HG03159 (cell line): ENCODE measurements around the gene MYO18B.

Source experiments
- ATAC-seq: cut with Tn5 transposase; IDR thresholded peaks from one replicate; pipeline ENCODE4 v1.9.1; 2021; ENCODE audit warnings: mild to moderate bottlenecking, moderate library complexity; ENCODE audit not compliant: unreplicated experiment

Gene MYO18B

DNA sequence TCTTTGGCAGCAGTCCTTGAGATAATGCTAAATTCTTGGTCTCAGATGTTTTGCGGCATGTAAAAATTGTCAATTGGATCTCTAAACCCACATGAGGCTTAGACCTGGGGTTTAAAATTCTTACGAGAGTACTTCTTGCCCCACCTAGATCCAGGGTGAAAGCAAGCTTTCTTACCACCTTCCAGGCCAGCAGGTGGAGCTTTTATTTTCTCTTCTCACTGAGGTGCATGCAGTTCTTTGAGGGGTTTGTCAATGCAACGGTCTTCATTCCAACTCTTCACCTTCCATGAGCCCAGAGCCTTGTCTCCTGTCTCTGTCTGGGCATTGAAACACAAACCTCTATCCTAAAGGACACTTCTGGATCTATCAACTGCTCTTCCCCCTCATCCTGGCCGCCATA, 154.1 kb downstream of the MYO18B start:
- ATAC-seq = no peak

DNA sequence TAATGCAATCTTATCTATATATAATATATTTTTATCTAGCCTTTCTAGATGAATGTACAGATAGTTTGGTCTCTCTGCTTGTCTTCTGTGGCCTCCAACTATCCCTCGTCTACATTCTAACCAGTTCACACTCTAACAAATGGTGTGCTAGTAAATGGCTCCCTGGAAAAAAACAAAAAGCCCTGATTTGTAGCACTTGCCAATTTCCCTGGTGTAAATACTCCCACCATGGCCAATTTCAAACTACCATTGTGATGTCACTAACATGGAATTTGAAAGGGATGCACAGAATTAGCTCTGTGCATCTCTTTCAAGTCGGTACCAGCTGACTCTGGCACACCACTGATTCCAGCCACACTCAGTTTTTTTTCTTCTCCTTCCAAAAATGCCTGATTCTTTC, 154.6 kb downstream of the MYO18B start:
- ATAC-seq = no peak

DNA sequence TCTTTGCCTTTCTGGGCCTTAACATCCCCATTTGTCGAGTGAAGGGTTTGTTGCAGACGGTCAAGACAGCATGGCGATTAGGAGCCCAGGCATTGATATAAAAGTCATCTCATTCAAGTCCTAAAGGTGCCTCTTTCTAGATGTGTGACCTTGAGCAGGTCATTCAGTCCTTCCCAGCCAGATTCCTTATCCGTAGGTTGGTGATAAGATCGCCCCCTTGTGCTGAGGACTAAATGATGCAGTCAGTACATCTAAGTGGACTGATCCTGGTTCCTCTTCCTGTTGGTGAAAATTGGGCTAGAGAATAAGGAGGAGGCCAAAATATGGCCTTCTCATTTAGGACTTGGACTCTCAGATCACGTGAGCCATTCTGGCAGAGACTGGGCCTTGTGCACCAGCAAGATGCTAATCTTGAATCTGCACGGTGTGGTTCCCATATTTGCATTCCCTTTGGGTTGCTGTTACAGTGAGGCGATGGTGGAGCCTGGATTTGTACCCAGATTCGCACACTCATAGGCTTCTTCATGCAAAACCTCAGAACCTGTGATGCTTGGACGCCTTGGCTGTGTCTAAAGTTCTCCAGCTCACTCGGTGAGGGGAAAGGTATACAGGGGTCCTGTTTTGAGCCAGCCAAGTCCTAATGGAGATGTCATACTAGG, 156.8 kb downstream of the MYO18B start:
- ATAC-seq = no peak

DNA sequence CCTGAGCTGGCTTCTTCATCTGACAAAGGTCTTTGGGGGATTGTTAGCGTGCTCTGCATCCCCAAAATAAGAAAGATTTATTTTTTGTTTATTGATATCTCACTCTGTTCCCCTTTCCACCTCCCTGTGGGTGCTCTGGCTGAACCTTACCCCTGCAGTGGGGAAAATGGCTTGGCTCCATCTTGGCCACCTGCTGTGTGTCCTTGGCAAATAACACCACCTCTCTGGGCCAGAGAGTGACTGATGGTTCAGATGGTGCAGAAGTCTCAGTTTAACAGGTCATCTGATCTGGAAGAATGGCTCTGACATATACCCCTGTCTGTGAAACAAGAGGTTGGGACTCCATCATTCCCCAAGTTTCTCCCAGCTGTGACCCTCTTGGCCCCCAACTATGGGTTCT, 157.6 kb downstream of the MYO18B start:
- ATAC-seq = no peak

DNA sequence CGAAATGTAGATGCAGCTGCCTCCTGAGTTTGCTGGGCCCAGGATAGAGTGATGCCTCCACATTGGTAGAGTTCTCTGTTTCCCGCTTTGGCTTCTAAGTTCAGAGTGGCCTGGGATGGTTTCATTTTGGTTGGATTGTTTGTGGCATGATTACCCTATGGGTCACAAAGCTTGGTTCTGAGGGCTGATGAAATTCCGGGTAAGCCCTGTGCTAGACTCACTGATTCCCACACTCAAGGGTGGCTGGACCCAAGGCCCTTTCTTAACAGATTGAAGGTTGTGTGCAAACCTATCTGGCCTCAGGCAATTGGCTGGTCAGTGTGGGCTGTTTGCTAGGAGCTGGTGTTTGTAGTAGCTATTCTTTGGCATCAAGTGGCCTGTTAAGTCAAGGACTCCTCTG, 158.4 kb downstream of the MYO18B start:
- no peak for ATAC-seq

DNA sequence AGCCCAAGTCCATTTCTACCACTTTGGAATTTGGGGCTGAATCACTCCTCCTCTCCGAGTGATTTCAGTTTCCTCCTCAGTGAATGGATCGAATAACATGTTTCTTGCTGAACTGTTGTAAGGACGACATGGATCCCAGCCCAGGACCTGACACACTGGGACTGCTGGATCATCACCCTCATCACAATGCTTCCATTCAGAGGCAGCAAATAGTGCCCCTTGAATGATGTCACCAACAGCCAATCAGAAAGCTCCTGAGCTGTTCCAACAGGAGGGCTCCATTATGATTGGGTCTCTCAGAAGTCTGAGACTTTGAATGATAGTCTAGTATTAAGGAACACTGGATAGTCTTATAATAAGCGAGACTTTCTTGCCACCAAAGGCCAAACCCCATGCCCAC, 158.9 kb downstream of the MYO18B start:
- no peak for ATAC-seq

DNA sequence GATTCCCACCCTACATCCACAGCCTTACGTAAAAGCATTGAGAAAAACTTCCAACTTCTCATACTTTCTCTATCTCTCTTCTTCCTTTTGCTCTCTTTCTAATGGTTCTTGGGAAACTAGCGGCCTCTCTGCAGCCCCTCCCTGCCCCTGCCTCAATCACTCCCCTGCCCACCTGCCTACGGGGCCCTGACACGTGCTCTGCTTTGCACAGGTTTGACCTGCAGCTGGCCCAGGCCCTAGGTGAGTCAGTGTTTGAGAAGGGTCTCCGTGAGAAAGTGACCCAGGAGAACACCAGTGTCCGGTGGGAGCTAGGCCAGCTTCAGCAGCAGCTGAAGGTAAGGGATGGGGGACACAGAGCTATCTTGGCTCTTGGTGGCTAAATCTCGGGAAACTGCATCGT, 160.4 kb downstream of the MYO18B start:
- ATAC-seq = no peak

DNA sequence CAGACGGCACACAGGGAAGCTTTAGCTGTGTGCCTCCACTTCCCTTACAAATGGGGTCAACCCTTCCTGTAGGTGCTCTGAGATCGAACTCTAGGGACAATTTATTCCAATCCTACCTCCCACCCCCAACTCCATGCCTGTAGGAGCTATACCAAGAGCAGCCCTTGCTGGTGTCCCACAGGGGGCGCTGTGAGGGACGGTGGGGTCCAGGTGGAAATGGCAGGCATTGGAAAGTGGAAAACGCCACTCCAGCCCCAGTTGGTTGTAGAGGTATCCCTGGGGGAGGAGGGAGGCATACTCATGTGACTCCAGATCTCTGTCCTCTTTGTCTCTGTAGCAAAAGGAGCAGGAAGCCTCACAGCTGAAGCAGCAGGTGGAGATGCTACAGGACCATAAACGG, 161.3 kb downstream of the MYO18B start:
- ATAC-seq = no peak

DNA sequence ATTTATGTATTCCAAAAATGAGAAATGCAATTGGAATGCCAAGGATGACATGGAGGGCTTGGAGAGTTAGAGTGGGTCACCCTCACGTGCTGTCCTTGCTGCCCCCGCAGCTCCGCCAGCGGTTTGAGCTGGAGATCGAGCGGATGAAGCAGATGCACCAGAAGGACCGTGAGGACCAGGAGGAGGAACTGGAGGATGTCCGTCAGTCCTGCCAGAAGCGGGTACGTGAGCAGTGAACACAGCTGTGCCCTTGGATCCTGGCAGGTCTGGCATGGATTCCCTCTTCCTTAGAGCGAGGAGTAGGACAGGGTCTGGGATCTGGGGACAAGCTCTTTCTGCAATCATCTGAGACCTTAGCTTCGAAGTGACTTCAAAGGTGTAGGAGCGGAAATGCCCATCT, 166.2 kb downstream of the MYO18B start:
- ATAC-seq = no peak

DNA sequence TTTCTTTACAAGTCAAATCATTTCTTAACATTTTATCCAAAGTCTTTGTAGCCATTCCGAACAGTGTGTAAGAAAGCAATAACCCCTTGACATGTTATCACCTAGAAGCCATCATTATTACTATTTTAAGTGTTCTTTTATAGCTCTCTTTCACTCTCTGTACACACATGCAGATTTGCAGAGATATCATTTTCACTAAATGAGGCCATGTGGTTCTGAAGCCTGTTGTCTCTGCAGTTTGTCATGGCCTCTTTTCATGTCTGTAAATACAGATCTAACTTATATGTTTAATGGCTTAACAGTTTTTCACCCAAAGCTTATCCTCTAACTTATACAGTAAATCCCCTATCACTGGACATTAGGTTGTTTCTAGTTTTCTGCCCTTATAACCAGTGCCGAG, 166.8 kb downstream of the MYO18B start:
- no peak for ATAC-seq

DNA sequence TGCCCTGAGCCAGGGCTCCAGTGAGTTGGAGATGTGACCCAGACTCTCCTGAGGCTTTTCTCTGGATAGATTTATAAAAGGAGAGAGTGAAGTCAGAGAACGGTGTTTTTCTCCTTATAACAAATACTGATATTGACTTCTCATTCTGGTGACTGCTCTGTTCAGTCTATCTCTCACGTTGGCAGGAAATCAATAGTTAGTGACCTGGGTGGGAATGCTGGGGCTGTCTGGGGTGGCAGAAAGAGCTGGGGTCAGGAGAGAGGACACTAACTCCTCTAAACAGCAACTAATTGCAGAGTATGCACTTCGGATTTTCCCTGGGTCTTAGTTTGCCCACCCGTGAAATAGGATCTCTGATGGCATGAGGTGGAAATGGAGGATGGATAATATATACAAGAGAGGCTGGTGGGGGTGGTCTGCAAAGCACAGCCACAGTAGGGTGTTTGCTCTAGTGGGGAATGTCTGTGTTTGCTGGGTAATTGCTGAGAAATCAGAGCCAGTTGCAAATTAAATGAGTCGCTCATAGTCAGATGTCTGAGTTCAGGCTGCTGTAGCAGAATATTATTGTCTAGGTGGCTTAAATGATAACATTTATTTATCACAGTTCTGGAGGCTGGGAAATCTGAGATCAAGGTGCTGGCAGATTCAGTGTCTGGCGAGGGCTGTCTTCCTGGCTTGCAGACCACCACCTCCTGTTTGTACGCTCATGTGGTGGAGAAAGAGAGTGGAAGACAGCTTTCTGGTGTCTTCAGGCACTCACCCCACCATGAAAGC, 167.8 kb downstream of the MYO18B start:
- no peak for ATAC-seq

DNA sequence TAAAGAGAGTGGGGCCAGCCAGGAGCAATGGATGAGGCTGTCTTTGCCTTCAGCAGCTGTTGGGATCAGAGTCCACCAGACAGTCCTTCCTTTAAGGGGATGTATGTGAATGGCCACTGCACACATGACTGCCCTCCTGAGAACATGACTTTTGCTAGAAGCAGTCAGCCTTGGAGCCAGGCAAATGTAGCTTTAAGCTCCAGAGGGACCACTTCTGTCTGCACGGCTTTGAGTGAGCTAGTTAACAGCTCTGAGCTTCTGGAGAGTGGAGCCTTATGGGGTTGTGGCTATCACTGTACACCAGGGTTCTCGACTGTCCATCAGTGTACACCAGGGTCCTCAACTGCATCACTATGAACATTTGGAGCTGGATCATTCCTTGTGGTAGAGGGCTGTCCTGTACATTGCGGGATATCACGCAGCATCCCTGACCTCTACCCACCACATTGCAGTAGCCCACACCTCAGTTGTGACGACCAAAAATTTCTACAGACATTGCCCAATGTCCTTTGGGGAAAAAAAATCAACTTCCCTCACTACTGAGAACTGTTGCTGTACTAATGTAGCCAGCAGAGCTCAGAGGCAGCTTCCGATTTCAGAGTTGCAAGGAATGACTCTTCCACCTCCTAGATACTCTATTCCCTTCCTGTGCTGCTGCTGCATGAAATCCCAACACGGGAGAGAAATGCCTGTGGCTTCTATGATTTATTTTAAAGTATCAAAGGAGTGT, 169.4 kb downstream of the MYO18B start:
- ATAC-seq = no peak

DNA sequence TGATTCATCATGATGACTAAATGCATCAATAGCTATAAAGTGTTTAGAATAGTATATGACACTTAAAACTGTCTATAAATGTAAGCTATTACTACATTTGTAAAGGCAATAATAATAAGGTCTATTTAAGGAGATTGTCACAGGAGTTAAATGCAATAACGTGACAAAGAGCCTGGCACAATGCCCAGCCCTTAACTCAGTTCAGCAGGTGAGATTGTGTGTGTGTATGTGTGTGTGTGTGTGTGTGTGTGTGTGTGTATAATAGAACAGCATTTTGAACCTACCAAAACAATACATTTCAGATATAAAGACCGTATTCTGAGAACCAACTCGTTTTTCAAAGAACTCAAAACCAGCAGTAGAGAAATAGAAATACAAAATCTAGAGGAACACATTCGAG, 177.5 kb downstream of the MYO18B start:
- no peak for ATAC-seq

DNA sequence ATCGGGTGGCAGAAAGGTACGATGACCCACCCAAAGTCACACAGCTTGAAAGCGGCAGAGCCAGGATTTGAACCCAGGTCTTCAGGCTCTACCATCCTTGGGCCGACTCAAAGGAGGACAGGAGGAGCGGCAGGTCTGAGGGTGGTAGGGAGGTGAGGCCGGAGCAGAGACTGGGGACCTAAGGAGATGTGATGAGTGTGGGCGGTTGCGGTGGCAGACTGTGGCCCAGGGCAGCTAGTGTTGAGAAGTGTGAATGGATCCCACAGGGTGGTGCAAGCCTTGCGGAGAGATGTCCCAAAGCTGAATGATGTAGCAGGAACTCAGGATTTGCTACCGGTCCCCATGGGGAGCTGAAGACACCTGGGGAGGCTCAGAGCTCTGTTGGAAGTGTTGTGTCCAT, 180.2 kb downstream of the MYO18B start:
- ATAC-seq = no peak

DNA sequence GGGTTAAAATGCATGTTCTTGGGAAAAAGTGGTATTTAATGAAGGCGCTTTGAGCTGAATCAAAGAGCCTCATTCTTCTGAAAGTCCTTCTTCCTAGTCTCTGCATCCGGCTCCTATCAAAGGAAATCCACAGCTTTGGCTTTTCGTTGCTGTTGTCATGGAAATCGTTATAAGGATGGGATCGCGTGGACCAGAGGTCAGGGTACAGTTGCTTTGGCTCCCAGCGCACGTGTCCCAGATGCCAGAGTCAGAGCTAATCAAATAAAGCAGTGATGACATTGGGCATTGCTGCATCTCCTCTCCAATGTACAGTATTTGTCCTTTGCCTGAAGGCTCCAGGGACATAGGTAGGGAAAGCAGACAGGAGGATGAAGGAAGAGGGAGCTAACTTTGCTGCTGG, 181.9 kb downstream of the MYO18B start:
- no peak for ATAC-seq

DNA sequence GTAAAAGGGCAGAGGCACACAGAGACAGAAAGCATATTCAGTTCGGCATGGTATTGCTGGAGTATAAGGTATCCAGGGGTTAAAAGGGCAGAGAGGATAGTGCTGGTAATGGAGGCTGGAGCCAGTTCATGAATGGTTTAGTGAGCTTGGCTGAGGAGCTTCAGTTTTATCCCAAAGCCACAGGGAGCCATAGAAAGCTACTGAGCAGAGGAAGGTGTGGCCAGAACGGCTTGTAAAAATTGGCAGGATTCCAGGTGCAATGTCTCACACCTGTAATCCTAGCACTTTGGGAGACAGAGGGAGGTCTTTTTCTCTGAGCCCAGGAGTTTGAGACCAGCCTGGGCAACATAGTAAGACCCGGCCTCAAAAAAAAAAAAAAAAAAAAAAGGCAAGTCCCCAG, 186.1 kb downstream of the MYO18B start:
- ATAC-seq = no peak

DNA sequence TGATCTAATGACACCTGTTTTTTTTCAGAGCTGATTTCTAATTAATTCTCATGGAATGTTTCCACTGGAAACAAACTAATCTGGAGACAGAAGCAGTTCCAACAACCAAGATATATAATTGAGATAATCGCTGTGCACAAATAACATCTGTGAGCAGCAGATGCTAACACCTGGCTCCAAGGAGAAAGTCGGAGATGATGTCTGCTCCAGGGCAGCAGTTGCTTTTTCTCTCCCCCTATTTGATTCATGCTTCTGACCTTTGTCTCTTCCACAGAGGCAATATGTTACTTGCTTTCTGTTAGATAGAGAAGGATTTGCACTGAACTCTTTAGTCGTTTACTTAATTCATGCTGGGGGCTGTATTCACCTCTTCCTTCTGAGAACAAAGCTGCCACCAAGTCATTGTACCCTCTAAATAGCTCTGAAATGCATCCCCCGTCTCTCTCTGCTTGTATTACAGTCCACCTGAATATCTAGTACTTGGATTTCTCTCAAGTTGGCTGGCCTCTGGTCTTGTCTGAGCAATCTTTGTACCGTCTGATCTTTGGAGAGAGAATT, 187.4 kb downstream of the MYO18B start:
- no peak for ATAC-seq

DNA sequence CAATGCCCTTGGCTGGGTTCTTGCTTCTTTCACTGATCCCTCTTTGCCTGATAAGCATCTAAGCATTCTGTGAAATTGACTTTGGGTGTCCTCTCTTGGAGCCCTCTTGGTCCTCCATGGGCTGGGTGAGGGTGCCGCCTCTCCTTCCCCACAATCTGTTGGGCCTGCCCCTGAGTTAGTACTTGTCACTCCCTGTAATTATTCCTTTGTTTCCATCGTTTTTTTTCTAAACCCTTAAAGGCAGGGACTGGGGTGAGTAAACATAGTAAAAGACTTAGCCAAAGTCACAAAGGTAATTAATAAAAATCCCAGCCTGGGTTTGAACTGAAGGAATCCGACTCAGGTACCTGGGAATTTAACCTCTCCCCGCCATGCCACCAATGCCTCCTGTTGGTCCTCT, 188.1 kb downstream of the MYO18B start:
- ATAC-seq = no peak

DNA sequence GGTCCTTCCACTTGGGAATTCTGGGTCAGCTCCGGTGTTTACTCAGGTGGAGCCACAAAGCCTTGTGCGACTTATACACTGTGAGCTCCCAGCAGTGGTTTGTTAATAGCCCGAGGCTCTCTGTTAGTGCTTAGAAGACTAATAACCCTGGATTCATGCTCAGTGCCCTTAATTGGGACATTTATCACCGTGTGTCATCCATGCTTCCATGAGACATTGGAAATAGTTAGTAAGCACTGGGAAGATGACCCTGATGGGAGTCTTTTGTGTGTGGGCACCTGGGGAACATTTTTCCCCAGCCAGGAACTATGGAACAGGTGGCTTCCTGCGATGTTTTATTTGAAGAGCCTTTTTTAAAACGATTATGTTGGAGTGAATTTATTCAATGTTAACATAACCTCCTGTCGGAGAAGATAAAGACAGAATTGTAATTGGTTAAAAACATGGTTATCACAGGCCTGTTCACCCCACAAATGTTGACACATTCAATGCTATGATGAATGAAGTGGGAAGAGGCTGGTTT, 188.9 kb downstream of the MYO18B start:
- no peak for ATAC-seq

DNA sequence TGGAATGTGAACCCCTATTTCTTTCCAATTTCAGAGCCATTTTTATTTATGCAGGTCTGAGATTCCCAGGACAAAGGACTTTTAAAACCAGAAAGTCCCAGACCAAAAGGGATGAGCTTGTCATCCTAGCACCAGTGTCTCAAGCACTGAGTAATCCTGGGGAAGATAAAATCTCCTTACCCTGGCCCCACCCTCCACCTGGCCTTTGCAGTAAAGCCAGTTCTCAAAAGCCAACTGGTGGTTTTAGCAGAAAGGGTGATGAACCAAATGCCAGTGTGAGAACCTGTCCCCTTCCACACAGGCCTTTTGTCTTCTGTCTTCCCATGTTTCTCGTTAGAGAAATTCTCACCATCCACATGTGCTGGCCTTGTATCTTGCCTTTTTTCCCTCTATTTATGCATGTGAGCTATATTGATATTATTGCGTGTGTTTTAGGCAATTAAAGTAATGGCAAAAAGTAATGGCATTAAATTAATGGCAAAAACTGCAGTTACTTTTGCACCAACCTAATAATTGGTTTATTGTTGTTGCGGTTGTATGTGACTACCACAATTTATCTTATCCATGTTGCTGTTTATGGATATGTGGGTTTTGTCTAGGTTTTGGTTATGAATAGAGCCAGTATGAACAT, 191.3 kb downstream of the MYO18B start:
- no peak for ATAC-seq
